WERI-Rb-1 (cell line): ENCODE measurements around the gene KCTD19.

Experiments
- DNase-seq: peaks from one replicate; pipeline ENCODE4 v3.0.0-alpha.2; 2020
- H3K27ac ChIP-seq: fragments of 250-450 bp; sonication (Bioruptor Pico); 2 replicates; pipeline ENCODE4 v1.5.1; 2020; ENCODE audit warnings: mild to moderate bottlenecking, moderate library complexity
- H3K27me3 ChIP-seq: fragments of 250-450 bp; sonication (Bioruptor Pico); 2 replicates; pipeline ENCODE4 v1.5.1; 2021; ENCODE audit warnings: mild to moderate bottlenecking, low read depth, moderate library complexity; ENCODE audit not compliant: insufficient read depth, severe bottlenecking
- H3K36me3 ChIP-seq: fragments of 250-450 bp; sonication (Bioruptor Pico); 2 replicates; pipeline ENCODE4 v1.5.1; 2020; ENCODE audit warnings: mild to moderate bottlenecking, moderate library complexity
- H3K4me3 ChIP-seq: 2 replicates; pipeline ENCODE4 v1.5.1; 2011; ENCODE audit warnings: low read depth, mild to moderate bottlenecking, control low read depth, low read length
- H3K9me3 ChIP-seq: fragments of 250-450 bp; sonication (Bioruptor Pico); 2 replicates; pipeline ENCODE4 v1.5.1; 2021; ENCODE audit warnings: mild to moderate bottlenecking, moderate library complexity; ENCODE audit not compliant: severe bottlenecking
- CTCF ChIP-seq: IDR thresholded peaks from 2 replicates; pipeline ENCODE4 v1.5.1; 2011; ENCODE audit warnings: low read depth, mild to moderate bottlenecking, control low read depth, inconsistent platforms, low read length

Gene KCTD19

DNA sequence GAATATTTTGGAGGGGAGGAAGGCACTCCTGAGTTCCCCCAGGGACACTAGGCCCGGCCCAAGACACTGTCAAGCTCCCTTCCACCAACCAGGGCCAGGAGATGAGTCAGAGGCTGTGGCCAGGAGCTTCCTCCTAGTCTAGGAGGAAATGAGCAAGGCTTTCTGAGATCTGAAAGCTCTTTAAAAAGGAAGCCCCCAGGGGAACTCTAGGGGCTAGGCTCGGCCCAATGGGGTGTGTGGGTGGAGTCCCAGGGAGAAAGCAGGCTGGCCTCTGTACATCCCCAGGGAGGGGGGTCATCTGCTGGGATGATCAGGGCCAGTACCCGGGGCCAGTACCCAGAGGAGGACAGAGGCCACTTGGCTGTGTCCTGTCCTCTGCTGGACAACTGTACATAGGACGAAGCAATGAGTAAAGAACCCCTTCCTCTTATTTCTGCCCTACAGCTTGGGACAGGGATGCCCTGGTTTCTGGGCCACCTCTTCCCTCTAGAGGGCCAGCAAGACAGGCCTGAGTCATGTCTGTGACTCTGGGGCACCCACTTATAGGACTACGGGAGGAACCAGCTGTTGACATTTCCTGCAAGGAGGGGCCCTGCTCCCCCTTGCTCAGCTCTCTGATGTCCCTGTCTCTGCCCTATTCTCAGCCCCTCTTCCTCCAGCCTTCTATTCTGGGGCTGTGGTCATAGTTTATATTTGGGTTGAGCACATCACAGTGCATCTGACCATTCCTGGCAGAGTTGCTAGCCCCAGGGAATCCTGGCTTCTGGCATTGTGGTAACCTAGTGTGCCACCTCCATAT lies 82.0 kb downstream of the KCTD19 start:
- no peak for DNase-seq
- H3K27ac ChIP-seq: peak overlapping the region; percentile 62
- H3K27me3 ChIP-seq: peaks cover 3% of the 10 kb centered on the region
- no peak for TF ChIP-seq CTCF
- no peaks in the 10 kb centered on the region for H3K9me3 ChIP-seq
- no peaks in the 10 kb centered on the region for H3K36me3 ChIP-seq
- peak overlapping the region; percentile 77 for H3K4me3 ChIP-seq

DNA sequence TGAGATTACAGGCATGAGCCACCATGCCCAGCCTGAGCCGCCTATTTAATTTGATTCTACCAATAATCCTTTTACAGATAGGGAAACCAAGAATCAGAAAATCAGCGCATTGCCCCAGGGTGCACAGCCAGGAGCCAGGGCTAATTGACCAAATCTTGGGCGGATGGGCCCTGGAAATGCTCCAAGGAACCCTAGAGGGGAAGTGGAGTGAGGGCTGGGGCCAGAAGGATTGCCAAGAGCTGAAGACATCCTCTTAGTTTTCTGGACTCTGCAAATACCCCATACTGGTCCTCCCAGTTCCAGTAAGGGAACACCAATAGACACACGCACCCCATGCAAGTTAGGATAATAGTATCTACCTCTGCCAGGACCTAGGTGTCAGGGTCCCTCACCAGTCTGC lies 83.1 kb downstream of the KCTD19 start:
- no peak overlapping the region for H3K27ac ChIP-seq
- H3K9me3 ChIP-seq: no peaks in the 10 kb centered on the region
- no peaks in the 10 kb centered on the region; the same call in 1 of the 2 replicates for H3K36me3 ChIP-seq
- DNase-seq: no peak
- no peaks in the 10 kb centered on the region for H3K27me3 ChIP-seq
- H3K4me3 ChIP-seq: no peak overlapping the region
- TF ChIP-seq CTCF: no peak

- TF ChIP-seq CTCF: no peak
These were observed 84.3 kb downstream of the KCTD19 start for GRCh38 chr16:67242138-67242730.

DNA sequence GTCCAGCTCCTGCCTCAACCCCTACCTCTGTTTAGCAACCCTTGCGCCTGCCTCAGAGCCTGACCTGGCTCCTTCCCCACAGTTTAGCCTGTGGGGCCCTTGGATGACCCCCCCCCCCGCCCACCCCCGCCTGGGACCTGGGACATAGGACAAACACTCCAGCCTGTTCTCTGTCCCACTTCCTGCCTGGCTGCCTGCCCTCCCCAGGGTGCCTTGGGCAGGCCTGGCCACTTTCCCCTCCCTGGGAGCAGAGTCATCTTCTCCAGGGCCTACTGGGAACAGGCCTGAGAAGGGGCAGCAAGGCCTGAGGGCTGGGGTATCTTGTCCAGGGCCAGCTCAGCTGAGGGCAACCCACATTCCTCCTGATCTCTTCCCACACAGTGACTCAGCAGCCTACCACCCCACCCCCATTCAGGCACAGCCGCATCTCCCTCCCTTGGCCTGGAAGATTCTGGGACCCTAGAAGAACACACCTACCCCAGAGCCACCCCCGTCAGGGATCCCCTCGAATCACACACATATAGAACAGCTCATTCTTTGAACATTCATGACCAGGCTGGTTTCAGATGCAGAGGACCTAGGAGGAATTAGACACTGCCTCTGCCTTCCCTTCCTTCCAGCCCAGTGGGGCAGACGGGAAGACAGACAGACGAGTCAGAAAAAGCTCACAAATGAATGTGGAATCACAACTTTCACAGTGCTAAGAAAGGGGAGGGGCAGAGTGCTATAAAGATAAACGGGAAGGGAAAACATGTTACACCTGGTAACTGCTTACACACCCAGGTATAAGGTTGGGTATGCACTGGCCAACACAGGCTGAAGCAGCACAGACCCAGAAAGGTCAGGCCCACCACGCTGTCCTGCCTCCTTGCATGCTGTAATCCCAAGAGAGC lies 85.3 kb downstream of the KCTD19 start:
- no peaks in the 10 kb centered on the region for H3K27me3 ChIP-seq
- H3K27ac ChIP-seq: no peak overlapping the region
- no peak for DNase-seq
- peaks cover 11% of the 10 kb centered on the region for H3K36me3 ChIP-seq
- no peak overlapping the region for H3K4me3 ChIP-seq
- TF ChIP-seq CTCF: no peak
- H3K9me3 ChIP-seq: no peaks in the 10 kb centered on the region

More at GRCh38 chr16:67242138-67242730, 84.3 kb downstream of the KCTD19 start:
- Histone ChIP-seq H3K9me3 (no peaks in the 10 kb centered on the region), H3K4me3 (no peak overlapping the region), H3K36me3 (peaks cover 4% of the 10 kb centered on the region), H3K27me3 (no peaks in the 10 kb centered on the region), H3K27ac (no peak overlapping the region)
- DNase-seq: no peak

GRCh38 chr16:67240506-67240905 lies 86.0 kb downstream of the KCTD19 start:
- Histone ChIP-seq H3K27ac (no peak overlapping the region), H3K36me3 (peaks cover 15% of the 10 kb centered on the region)
- no peak for DNase-seq

More at GRCh38 chr16:67240506-67240905, 86.0 kb downstream of the KCTD19 start:
- no peak overlapping the region for H3K4me3 ChIP-seq
- no peaks in the 10 kb centered on the region for H3K27me3 ChIP-seq
- H3K9me3 ChIP-seq: no peaks in the 10 kb centered on the region
- TF ChIP-seq CTCF: no peak
